Activated effector memory CD4-positive, alpha-beta T cell treated with Interleukin-2 at 50 U/mL for 16 hours (primary cell): ENCODE data around the gene NMNAT1.
A peak's percentile ranks its signal among the peaks of the same experiment; 100 is the strongest.
"Not testable (repeated sequence)": the region's sequence is repeated elsewhere in the genome, so short reads cannot be mapped to it uniquely, and the experiment has no call there.

Experiments used
- DNase-seq: peaks from one replicate; pipeline ENCODE4 v3.0.0-alpha.2; 2020

Gene NMNAT1

DNA sequence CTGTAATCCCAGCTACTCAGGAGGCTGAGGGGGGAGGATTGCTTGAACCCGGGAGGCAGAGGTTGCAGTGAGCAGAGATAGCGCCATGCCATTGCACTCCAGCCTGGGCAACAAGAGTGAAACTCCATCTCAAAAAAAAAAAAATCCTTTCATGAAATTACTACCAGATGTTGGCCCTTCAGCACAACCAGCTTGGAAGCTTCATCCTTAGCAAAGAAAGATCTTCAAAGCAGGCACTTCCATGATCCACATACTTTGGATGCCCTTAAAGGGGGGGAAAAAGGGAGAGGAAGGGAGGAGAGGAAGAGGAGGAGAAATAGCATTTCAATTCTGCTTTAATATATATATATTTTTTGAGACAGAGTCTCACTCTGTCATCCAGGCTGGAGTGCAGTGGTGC lies 77.4 kb downstream of the NMNAT1 start:
- not testable (repeated sequence) for DNase-seq

DNA sequence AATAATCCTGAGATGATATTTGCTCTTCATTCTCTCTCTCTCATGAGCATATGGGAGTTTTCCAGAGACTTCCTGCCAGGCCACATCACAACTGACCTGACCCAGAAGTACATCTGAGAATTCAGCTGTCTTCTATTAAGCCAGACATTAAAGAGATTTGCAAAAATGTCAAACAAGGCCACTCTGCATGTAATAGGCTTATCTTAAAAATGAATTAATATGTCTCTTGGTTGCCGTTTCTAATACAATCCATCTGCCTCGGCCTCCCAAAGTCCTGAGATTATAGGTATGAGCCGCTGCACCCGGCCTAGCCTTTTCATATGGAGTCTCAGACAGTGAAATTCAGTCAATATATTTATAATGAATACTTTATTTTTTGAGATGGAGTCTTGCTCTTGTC lies 78.7 kb downstream of the NMNAT1 start:
- DNase-seq = not testable (repeated sequence)

DNA sequence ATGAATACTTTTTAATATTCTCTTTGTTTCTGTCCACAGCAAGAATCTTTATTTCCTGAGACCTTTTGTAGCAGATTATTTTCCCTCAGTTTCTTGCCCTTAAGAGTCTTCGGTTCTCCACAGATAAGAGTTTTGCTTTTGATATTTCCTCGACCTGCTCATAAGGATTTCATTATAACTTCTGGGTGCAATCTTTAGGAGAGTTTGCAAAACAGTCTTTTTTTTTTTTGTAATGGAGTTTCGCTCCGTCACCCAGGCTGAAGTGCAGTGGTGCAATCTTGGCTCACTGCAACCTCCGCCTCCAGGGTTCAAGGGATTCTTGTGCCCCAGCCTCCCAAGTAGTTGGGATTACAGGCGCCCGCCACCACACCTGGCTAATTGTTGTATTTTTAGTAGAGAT lies 79.4 kb downstream of the NMNAT1 start:
- no peak for DNase-seq

DNA sequence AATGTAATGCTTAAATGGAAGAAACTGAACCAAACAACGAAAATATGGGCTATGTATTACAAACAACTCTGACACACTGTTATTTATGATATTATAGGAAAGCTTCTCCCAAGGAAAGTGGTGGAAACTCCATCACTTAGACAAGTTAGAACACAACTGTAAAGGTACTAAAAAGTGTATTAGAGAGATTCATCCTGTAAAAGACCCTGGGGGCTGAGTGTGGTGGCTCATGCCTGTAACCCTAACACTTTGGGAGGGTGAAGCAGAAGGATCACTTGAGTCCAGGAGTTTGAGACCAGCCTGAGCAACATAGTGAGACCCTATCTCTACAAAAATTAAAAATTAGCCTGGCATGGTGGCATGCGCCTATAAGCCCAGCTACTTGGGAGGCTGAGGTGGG lies 82.1 kb downstream of the NMNAT1 start:
- no peak for DNase-seq

DNA sequence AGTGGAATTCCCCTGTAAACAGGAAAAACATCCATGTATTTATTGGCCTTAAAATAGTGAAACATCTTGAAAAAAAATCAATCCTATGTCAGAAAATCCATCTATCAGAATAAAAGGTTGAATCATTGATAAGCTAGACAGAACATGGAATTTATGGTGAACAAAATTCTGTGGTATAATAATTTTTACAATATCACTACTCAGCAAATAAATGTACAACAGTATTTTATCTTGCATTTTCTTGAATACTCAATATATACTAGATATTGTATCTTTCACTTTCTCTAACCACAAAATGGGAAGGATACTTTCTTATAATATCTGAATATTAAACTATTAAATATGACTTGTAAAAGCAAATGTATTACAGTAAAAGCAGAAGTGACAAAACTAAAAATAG lies 83.8 kb downstream of the NMNAT1 start:
- DNase-seq = no peak

DNA sequence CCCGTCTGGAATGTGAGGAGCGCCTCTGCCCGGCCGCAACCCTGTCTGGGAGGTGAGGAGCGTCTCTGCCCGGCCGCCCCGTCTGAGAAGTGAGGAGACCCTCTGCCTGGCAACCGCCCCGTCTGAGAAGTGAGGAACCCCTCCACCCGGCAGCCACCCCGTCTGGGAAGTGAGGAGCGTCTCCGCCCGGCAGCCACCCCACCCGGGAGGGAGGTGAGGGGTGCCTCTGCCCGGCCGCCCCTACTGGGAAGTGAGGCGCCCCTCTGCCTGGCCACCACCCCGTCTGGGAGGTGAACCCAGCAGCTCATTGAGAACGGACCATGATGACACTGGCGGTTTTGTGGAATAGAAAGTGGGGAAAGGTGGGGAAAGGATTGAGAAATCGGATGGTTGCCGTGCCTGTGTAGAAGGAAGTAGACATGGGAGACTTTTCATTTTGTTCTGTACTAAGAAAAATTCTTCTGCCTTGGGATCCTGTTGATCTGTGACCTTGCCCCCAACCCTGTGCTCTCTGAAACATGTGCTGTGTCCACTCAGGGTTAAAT lies 85.8 kb downstream of the NMNAT1 start:
- DNase-seq = not testable (repeated sequence)

DNA sequence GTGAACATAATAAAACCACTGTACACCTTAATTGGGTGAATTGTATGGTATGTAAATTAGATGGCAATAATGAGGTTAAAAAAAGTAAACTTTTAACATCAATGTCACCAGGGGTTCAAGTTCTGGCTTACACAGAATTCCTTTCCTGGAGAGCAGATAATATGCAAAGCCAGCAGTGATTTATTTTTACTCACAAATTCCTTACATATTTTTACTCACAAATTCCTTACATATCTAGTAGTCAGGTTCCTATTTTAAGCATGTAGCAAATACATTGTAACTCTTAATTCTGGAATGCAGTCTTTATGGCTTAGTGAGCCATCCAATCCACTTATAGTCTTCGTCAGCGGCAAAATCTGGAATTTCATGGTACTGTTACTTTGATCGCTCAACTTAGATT lies 88.2 kb downstream of the NMNAT1 start:
- no peak for DNase-seq

DNA sequence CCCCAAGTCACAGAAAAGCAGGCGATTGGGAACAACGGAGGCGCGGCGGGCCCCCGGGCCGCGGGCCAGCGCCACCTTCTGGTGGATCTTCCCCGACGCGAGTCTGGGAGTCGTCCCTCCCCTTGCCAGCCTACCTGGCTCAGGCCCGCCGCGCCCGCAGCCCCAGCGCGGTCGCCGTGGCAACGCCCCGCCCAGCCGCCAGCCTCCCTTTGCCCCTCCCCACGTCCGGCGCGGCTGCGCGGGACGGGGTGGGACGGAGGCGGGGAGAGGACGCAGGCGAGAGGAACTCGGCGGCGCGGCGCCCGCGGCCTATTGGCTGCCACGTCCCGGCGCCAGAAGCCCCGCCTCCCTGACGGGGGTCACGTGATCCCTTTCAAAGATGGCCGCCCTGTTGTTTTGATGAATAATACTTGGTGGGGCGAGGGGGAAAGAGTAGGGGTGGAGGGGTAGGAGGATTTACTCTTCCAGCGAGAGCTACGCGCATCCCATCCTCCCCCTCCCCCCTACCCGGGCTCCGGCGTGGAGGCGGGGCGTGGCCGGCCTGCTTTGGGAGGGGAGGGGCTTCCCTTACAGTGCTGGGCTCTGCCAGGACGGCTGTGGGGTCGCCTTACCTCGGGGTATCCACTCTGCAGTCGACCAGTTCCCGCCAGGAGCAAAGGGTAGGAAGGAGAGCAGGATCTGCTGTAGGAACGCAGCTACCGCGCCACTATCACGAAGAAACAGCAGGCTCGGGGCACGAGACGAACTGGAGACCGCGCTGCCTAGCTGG lies 89.5 kb downstream of the NMNAT1 start, which contains the start of gene UBE4B:
TSS of gene UBE4B (plus strand) at position 369 of the 769 bp plus-strand sequence. CDS start 713 bp downstream, outside the sequence.
- peak; percentile 99 for DNase-seq

DNA sequence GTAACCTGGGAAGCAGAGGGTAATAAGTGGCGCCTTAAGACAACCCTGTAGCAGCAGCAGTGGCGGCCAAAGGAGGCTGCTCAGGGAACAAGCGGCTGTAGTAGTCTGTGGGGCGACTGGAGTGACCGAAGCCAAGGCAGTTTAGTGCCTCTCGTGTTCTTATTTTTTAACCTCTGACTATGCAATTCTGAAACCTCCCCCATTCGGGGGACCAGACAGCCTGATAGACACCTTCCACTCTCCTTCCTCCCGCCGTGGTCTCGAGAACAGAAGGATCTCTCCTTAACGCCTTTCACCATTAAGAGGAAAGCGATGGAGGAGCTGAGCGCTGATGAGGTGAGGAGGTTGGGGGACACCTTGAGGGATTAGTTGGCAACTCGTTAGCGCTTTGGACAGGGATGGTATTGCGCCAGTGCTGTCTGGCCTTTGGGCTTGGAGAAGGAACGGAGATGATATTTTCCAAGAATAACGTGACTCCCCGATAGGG lies 90.1 kb downstream of the NMNAT1 start:
- no peak for DNase-seq
